Testis (tissue), 2 donors: ENCODE results near the gene PCSK5.

Experiments used
- POLR2A ChIP-seq: fragments of 450-650 bp; IDR thresholded peaks from one replicate; pipeline ENCODE4 v1.6.1; 2017; ENCODE audit warnings: antibody characterized with exemption, mild to moderate bottlenecking, moderate library complexity
- TF ChIP-seq, protein P1 (sequence below), 3 experiments: fragments of 450-650 bp in 2 of 3; fragments of 200-600 bp in 1 of 3; sonication (generic) in 1 of 3; IDR thresholded peaks; one replicate each; pipeline ENCODE4 v1.5.1; 2016 to 2019; ENCODE audit warnings: antibody characterized with exemption in 3 of 3, mild to moderate bottlenecking in 2 of 3, moderate library complexity in 1 of 3

DNA sequence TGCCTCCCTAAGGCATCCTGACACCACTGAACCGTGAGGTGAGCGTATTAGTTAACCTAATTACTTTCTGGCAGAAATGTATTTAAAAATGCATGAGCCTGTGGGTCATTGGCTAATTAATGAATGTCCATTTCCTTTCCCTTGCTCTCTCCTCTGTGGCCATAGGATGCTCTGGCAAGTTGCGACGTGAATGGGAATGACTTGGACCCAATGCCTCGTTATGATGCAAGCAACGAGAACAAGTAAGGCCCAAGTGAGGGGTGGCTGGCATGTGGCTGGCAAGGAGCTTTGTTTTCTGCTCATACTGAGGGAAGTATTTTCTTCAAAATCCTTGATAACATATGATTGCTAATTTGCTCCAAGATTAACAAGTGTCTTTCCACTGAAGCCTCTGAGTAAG lies 136.3 kb downstream of the PCSK5 start:
- TF ChIP-seq, protein P1, sequence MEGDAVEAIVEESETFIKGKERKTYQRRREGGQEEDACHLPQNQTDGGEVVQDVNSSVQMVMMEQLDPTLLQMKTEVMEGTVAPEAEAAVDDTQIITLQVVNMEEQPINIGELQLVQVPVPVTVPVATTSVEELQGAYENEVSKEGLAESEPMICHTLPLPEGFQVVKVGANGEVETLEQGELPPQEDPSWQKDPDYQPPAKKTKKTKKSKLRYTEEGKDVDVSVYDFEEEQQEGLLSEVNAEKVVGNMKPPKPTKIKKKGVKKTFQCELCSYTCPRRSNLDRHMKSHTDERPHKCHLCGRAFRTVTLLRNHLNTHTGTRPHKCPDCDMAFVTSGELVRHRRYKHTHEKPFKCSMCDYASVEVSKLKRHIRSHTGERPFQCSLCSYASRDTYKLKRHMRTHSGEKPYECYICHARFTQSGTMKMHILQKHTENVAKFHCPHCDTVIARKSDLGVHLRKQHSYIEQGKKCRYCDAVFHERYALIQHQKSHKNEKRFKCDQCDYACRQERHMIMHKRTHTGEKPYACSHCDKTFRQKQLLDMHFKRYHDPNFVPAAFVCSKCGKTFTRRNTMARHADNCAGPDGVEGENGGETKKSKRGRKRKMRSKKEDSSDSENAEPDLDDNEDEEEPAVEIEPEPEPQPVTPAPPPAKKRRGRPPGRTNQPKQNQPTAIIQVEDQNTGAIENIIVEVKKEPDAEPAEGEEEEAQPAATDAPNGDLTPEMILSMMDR (IDR thresholded peaks at IDR 0.05) = no peak
- TF ChIP-seq POLR2A = no peak
